ENCODE measurements around the gene AMMECR1L.

DNA sequence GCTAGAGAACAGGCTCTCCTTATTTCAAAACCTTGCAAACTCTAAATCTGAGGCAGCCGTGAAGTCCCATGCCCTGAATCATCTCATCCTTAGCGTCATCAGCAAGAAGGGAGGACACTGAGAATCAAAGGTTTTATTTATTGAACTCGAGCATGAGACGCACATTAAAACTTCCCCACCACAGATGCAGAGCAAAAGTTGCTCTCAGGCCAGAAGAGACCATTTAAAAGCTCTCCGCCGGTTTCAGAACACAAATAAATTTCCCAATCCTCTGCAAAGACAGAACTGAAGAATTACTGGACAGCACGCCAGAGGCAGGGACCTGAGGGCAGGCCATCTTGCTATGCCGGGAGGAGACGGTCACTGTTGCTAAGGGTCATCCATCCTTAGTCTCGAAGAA, 1.3 kb downstream of the AMMECR1L start:
- TF ChIP-seq, protein P1, sequence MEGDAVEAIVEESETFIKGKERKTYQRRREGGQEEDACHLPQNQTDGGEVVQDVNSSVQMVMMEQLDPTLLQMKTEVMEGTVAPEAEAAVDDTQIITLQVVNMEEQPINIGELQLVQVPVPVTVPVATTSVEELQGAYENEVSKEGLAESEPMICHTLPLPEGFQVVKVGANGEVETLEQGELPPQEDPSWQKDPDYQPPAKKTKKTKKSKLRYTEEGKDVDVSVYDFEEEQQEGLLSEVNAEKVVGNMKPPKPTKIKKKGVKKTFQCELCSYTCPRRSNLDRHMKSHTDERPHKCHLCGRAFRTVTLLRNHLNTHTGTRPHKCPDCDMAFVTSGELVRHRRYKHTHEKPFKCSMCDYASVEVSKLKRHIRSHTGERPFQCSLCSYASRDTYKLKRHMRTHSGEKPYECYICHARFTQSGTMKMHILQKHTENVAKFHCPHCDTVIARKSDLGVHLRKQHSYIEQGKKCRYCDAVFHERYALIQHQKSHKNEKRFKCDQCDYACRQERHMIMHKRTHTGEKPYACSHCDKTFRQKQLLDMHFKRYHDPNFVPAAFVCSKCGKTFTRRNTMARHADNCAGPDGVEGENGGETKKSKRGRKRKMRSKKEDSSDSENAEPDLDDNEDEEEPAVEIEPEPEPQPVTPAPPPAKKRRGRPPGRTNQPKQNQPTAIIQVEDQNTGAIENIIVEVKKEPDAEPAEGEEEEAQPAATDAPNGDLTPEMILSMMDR (IDR thresholded peaks at IDR 0.05; ENCODE audit: poor library complexity, severe bottlenecking) = no peak
- TF ChIP-seq POLR2AphosphoS5 (IDR thresholded peaks at IDR 0.05) (no peak), EZH2 (IDR thresholded peaks at IDR 0.05; ENCODE audit: borderline replicate concordance, insufficient read depth, low read length, poor library complexity, severe bottlenecking) (no peak), EP300 (conservative IDR thresholded peaks at IDR 0.05; ENCODE audit: poor library complexity, severe bottlenecking) (no peak), RAD21 (conservative IDR thresholded peaks at IDR 0.05) (no peak), MXI1 (conservative IDR thresholded peaks at IDR 0.05; ENCODE audit: poor library complexity, severe bottlenecking) (no peak), TAF1 (IDR thresholded peaks at IDR 0.05; ENCODE audit: low read depth) (no peak)
- TF ChIP-seq, protein P2, sequence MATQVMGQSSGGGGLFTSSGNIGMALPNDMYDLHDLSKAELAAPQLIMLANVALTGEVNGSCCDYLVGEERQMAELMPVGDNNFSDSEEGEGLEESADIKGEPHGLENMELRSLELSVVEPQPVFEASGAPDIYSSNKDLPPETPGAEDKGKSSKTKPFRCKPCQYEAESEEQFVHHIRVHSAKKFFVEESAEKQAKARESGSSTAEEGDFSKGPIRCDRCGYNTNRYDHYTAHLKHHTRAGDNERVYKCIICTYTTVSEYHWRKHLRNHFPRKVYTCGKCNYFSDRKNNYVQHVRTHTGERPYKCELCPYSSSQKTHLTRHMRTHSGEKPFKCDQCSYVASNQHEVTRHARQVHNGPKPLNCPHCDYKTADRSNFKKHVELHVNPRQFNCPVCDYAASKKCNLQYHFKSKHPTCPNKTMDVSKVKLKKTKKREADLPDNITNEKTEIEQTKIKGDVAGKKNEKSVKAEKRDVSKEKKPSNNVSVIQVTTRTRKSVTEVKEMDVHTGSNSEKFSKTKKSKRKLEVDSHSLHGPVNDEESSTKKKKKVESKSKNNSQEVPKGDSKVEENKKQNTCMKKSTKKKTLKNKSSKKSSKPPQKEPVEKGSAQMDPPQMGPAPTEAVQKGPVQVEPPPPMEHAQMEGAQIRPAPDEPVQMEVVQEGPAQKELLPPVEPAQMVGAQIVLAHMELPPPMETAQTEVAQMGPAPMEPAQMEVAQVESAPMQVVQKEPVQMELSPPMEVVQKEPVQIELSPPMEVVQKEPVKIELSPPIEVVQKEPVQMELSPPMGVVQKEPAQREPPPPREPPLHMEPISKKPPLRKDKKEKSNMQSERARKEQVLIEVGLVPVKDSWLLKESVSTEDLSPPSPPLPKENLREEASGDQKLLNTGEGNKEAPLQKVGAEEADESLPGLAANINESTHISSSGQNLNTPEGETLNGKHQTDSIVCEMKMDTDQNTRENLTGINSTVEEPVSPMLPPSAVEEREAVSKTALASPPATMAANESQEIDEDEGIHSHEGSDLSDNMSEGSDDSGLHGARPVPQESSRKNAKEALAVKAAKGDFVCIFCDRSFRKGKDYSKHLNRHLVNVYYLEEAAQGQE (IDR thresholded peaks at IDR 0.05; ENCODE audit: borderline replicate concordance) = no peak
